ENCODE data around the gene KNTC1.

GRCh38 chr12:122527478-122527944 is 462 bp downstream of the KNTC1 start:
- TF ChIP-seq CTCF (IDR thresholded peaks at IDR 0.05) (no peak), POLR2A (IDR thresholded peaks at IDR 0.05) (no peak), POLR2AphosphoS5 (IDR thresholded peaks at IDR 0.05) (no peak)

Measured in transverse colon (tissue), 4 donors.